Measurements from ENCODE around the gene SLC13A5. TPM values are rescaled to one million over a fixed set of nuclear protein-coding genes. Genes with fewer than 3 reads are reported as not detected.

SLC13A5 gene
- total RNA-seq, 1 donor from 2014 or later, result 273 TPM

GRCh38 chr17:6640536-6641246 is 72.5 kb downstream of the SLC13A5 start, which contains the start of the genes KIAA0753 and TXNDC17:
Gene KIAA0753, minus strand, starts transcription at chr17:6640711. Its CDS starts 5,608 bp downstream, at chr17:6635103.
Gene TXNDC17, plus strand, starts transcription at chr17:6641060. Its CDS starts 23 bp downstream, at chr17:6641083.
- DNase-seq (ENCODE audit: low spot score), result peak; percentile 93

GRCh38 chr17:6639586-6640535 is 73.3 kb downstream of the SLC13A5 start:
- ATAC-seq, result peak; percentile 43
- DNase-seq (ENCODE audit: low spot score), result peak; percentile 52

More at GRCh38 chr17:6640536-6641246, 72.5 kb downstream of the SLC13A5 start, which contains the start of the genes KIAA0753 and TXNDC17:
- peak; percentile 93 for ATAC-seq

- no peak for DNase-seq (ENCODE audit: low spot score)
- no peak for ATAC-seq
Measured at GRCh38 chr17:6639014-6639585, 74.1 kb downstream of the SLC13A5 start.

- ATAC-seq (no peak), DNase-seq (ENCODE audit: low spot score) (no peak)
Measured at GRCh38 chr17:6638046-6638908, 74.9 kb downstream of the SLC13A5 start.

GRCh38 chr17:6637458-6637840 is 75.7 kb downstream of the SLC13A5 start:
- ATAC-seq, result no peak
- DNase-seq (ENCODE audit: low spot score), result no peak

GRCh38 chr17:6636616-6637457 is 76.3 kb downstream of the SLC13A5 start:
- DNase-seq (ENCODE audit: low spot score) (no peak), ATAC-seq (no peak)

GRCh38 chr17:6636105-6636504 is 77.1 kb downstream of the SLC13A5 start:
- ATAC-seq (no peak), DNase-seq (ENCODE audit: low spot score) (no peak)

Other genes with a start within 250 kb of the SLC13A5 start
- 1.8 TPM for gene PITPNM3, start 156.8 kb downstream of the SLC13A5 start, total RNA-seq
- gene KIAA0753, start 72.7 kb downstream of the SLC13A5 start, total RNA-seq, result 3.1 TPM
- gene TXNDC17, start 72.3 kb downstream of the SLC13A5 start, total RNA-seq, result 59.2 TPM
- 6.5 TPM for gene MED31, start 61.8 kb downstream of the SLC13A5 start, total RNA-seq
- 1.9 TPM for gene C17orf100, start 61.6 kb downstream of the SLC13A5 start, total RNA-seq
- gene XAF1, start 42.7 kb upstream of the SLC13A5 start, total RNA-seq, result 27.2 TPM
- gene FBXO39, start 62.8 kb upstream of the SLC13A5 start, total RNA-seq, result 0.13 TPM
- gene TEKT1, start 118.4 kb upstream of the SLC13A5 start, total RNA-seq, result not detected